PFSK-1 (cell line): ENCODE data around the gene POLR2A.

Experiments used
- FOXP2 ChIP-seq: optimal IDR thresholded peaks from 2 replicates; pipeline ENCODE3; 2011; ENCODE audit warnings: borderline replicate concordance, control low read depth, inconsistent platforms; ENCODE audit not compliant: insufficient read depth; ENCODE audit errors: extremely low read length, extremely low read depth
- POLR2AphosphoS5 ChIP-seq: IDR thresholded peaks from 2 replicates; pipeline ENCODE4 v1.6.1; 2012; ENCODE audit warnings: low read depth, mild to moderate bottlenecking, control low read depth, low read length, moderate library complexity
- SIN3A ChIP-seq: IDR thresholded peaks from 2 replicates; pipeline ENCODE4 v1.6.1; 2012; ENCODE audit warnings: mild to moderate bottlenecking, low read length, moderate library complexity, borderline replicate concordance; ENCODE audit not compliant: insufficient read depth
- TAF1 ChIP-seq: IDR thresholded peaks from 2 replicates; pipeline ENCODE4 v1.6.1; 2012; ENCODE audit warnings: low read length, control low read depth, borderline replicate concordance; ENCODE audit not compliant: insufficient read depth
- TF ChIP-seq, protein P1 (sequence below), 2 experiments: IDR thresholded peaks; 2 replicates each; pipeline versions ENCODE4 v1.6.1 to v1.8.0; 2011 to 2012; ENCODE audit warnings: low read depth in 2 of 2, low read length in 2 of 2, control low read depth in 1 of 2, inconsistent platforms in 1 of 2, mild to moderate bottlenecking in 1 of 2, moderate library complexity in 1 of 2; ENCODE audit not compliant: insufficient read depth in 1 of 2

POLR2A gene

DNA sequence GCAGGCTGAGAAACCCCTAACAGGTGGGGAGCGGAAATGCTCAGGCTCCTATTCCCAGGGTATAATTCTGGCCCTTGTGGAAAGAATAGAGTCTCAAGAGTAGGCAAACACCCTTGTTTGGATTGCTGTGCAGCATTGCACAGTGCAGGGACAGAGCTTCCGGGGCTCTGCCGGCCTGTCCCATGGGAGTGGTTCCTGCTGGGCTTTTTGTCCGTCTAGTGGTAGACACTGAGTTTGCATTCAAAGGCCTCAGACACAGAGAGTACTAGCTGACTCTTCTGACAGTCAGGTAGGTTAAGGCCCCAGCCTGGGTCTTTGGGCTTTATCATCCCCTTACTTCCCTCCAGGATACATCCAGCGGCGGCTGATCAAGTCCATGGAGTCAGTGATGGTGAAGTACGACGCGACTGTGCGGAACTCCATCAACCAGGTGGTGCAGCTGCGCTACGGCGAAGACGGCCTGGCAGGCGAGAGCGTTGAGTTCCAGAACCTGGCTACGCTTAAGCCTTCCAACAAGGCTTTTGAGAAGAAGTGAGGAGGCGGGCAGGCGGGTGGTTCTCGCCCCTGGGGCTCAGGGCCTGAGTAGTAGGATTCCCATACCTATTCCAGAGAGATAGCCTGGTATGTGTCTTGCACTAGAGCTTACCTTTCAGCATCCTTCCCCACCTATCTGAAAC is 18.1 kb downstream of the POLR2A start:
- no peak for TF ChIP-seq TAF1

DNA sequence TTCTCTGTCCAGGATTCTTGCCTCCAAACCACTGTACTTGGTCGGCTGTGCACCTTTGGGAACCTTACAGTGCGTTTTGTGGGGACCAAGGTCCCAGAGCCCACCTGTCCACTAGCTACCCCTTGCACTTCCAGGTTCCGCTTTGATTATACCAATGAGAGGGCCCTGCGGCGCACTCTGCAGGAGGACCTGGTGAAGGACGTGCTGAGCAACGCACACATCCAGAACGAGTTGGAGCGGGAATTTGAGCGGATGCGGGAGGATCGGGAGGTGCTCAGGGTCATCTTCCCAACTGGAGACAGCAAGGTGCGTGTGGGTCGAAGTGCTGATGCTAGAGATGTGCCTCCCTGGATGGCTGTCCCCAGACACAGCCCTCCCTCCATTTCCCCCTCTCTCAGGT is 18.8 kb downstream of the POLR2A start:
- TF ChIP-seq, protein P1, sequence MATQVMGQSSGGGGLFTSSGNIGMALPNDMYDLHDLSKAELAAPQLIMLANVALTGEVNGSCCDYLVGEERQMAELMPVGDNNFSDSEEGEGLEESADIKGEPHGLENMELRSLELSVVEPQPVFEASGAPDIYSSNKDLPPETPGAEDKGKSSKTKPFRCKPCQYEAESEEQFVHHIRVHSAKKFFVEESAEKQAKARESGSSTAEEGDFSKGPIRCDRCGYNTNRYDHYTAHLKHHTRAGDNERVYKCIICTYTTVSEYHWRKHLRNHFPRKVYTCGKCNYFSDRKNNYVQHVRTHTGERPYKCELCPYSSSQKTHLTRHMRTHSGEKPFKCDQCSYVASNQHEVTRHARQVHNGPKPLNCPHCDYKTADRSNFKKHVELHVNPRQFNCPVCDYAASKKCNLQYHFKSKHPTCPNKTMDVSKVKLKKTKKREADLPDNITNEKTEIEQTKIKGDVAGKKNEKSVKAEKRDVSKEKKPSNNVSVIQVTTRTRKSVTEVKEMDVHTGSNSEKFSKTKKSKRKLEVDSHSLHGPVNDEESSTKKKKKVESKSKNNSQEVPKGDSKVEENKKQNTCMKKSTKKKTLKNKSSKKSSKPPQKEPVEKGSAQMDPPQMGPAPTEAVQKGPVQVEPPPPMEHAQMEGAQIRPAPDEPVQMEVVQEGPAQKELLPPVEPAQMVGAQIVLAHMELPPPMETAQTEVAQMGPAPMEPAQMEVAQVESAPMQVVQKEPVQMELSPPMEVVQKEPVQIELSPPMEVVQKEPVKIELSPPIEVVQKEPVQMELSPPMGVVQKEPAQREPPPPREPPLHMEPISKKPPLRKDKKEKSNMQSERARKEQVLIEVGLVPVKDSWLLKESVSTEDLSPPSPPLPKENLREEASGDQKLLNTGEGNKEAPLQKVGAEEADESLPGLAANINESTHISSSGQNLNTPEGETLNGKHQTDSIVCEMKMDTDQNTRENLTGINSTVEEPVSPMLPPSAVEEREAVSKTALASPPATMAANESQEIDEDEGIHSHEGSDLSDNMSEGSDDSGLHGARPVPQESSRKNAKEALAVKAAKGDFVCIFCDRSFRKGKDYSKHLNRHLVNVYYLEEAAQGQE (IDR thresholded peaks at IDR 0.05; ENCODE audit: insufficient read depth in 1 of 2, low read depth in 2 of 2, low read length in 2 of 2): no peak
- TF ChIP-seq SIN3A: no peak
- TF ChIP-seq POLR2AphosphoS5: no peak
- TF ChIP-seq FOXP2: no peak
- TF ChIP-seq TAF1: no peak

DNA sequence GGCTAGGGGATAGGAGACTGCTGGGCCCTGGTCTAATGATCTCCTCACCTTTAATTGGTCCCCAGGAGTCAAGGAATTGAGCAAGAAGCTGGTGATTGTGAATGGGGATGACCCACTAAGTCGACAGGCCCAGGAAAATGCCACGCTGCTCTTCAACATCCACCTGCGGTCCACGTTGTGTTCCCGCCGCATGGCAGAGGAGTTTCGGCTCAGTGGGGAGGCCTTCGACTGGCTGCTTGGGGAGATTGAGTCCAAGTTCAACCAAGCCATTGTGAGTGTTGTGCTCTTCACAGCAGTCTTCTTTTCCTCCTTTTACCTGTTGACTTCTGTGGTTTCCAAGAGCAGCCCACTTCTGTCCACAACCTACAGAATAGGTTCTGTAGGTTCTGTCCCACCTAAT is 19.4 kb downstream of the POLR2A start:
- TF ChIP-seq SIN3A: no peak
- TF ChIP-seq TAF1: no peak
- no peak for TF ChIP-seq FOXP2
- TF ChIP-seq, protein P1 (IDR thresholded peaks at IDR 0.05; ENCODE audit: insufficient read depth in 1 of 2, low read depth in 2 of 2, low read length in 2 of 2): no peak
- TF ChIP-seq POLR2AphosphoS5: no peak

DNA sequence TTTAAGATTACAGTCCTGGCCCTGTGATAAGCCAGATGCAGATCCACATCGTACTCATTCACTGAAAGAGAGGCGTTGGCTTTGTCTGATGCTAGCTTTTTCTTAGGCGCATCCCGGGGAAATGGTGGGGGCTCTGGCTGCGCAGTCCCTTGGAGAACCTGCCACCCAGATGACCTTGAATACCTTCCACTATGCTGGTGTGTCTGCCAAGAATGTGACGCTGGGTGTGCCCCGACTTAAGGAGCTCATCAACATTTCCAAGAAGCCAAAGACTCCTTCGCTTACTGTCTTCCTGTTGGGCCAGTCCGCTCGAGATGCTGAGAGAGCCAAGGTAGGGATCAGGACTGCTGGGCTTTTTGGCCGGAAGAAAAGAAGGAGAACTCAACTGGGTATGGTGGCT is 24.0 kb downstream of the POLR2A start:
- TF ChIP-seq, protein P1 (IDR thresholded peaks at IDR 0.05; ENCODE audit: insufficient read depth in 1 of 2, low read depth in 2 of 2, low read length in 2 of 2): no peak
- no peak for TF ChIP-seq POLR2AphosphoS5
- no peak for TF ChIP-seq TAF1
- no peak for TF ChIP-seq SIN3A
- no peak for TF ChIP-seq FOXP2

DNA sequence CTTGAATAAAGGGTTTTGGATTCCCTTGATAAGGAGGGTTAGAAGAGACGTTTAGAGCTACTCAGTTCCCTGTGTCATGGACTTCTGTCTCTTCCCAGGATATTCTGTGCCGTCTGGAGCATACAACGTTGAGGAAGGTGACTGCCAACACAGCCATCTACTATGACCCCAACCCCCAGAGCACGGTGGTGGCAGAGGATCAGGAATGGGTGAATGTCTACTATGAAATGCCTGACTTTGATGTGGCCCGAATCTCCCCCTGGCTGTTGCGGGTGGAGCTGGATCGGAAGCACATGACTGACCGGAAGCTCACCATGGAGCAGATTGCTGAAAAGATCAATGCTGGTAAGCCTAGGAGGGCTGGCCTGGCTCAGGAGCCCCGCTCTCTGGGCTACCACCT is 24.7 kb downstream of the POLR2A start:
- no peak for TF ChIP-seq FOXP2
- no peak for TF ChIP-seq POLR2AphosphoS5
- TF ChIP-seq, protein P1 (IDR thresholded peaks at IDR 0.05; ENCODE audit: insufficient read depth in 1 of 2, low read depth in 2 of 2, low read length in 2 of 2): no peak
- no peak for TF ChIP-seq SIN3A
- TF ChIP-seq TAF1: no peak
